ENCODE data around the gene C11orf98.
A peak's percentile ranks its signal among the peaks of the same experiment; 100 is the strongest.
"Not testable (repeated sequence)": the region's sequence is repeated elsewhere in the genome, so short reads cannot be mapped to it uniquely, and the experiment has no call there.

C11orf98 gene

DNA sequence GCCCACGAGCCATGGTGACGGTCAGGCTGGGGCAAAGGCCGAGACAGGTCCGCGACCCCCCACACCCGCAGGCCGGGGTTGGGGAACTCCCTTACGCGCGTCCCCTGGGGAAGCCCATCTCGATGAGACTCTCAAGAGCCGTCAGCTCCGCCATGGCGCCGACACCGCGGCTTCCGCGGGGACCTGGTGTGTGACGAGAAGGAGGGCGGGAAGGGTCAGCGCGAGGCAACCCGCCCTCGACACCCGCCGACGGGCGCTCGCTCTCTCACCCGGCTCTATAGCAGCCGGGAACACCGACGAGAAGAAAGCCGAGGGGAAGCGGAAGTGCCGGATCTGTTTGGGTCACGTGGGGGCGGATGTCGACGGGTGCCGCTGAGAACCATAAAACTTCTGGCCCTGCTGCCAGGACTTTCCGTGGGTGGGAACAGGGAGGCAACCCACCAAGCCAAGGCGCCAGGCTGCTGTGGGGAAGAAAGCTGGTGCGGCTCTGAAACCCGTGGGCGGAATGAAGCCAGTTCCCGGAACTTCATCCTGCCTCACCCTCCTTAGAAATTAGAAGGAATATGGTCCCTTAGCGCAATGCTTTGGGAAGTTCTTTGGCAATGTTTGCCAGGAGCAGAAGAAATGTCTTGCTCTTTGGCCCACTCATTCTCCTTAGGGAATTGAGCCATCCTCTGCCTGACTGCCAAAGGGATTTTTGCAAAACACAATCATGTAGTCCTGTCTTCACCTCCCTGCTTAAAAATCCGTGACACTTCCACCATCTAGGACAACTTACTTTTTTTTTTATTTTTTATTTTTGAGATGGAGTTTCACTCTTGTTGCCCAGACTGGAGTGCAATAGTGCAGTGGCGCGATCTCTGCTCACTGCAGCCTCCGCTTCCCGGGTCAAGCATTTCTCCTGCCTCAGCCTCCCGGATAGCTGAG is 14.0 kb upstream of the C11orf98 start, which contains the start of gene UBXN1:
UBXN1 (minus strand) TSS at position 304 of the 927 bp plus-strand sequence; CDS start at position 154, 150 bp downstream.
- TF ChIP-seq, protein P1, sequence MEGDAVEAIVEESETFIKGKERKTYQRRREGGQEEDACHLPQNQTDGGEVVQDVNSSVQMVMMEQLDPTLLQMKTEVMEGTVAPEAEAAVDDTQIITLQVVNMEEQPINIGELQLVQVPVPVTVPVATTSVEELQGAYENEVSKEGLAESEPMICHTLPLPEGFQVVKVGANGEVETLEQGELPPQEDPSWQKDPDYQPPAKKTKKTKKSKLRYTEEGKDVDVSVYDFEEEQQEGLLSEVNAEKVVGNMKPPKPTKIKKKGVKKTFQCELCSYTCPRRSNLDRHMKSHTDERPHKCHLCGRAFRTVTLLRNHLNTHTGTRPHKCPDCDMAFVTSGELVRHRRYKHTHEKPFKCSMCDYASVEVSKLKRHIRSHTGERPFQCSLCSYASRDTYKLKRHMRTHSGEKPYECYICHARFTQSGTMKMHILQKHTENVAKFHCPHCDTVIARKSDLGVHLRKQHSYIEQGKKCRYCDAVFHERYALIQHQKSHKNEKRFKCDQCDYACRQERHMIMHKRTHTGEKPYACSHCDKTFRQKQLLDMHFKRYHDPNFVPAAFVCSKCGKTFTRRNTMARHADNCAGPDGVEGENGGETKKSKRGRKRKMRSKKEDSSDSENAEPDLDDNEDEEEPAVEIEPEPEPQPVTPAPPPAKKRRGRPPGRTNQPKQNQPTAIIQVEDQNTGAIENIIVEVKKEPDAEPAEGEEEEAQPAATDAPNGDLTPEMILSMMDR (IDR thresholded peaks at IDR 0.05; ENCODE audit: unreplicated experiment in 3 of 3) = no peak
- Mint-ChIP-seq H3K9me3 (no peaks in the 10 kb centered on the region), H3K4me1 (peaks cover 30% of the 10 kb centered on the region), H3K27ac (peak within 1 kb of the TSS; percentile 98 to 99 (median 98)), H3K27me3 (ENCODE audit: low read depth) (no peaks in the 10 kb centered on the region), H3K4me3 (peak within 1 kb of the TSS; percentile 90 to 94 (median 92)), H3K36me3 (ENCODE audit: low read depth) (peaks cover 24% of the 10 kb centered on the region)

DNA sequence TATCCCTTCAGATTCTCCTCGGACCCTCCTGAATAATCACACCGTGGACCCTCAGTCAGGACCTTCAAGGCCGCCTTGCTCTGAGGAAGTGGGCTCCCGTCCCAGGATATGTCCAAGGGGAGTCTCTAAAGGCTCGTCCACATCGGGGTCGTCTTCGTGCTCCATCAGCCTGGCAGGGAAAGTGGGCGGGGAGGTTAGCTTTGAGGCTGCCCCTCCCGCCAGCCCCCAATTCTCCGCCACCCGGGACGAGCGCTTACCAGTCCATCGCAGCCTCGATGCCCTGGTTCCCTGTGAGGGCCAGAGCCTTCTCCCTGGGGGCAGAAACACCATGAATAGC is 13.4 kb upstream of the C11orf98 start:
- Mint-ChIP-seq H3K9me3 (no peaks in the 10 kb centered on the region), H3K4me3 (peak overlapping the region; percentile 90 to 94 (median 92)), H3K27ac (peak overlapping the region; percentile 98 to 99 (median 98)), H3K27me3 (ENCODE audit: low read depth) (no peaks in the 10 kb centered on the region), H3K36me3 (ENCODE audit: low read depth) (peaks cover 27% of the 10 kb centered on the region), H3K4me1 (peaks cover 30% of the 10 kb centered on the region)
- TF ChIP-seq, protein P1 (IDR thresholded peaks at IDR 0.05; ENCODE audit: unreplicated experiment in 3 of 3) = no peak

DNA sequence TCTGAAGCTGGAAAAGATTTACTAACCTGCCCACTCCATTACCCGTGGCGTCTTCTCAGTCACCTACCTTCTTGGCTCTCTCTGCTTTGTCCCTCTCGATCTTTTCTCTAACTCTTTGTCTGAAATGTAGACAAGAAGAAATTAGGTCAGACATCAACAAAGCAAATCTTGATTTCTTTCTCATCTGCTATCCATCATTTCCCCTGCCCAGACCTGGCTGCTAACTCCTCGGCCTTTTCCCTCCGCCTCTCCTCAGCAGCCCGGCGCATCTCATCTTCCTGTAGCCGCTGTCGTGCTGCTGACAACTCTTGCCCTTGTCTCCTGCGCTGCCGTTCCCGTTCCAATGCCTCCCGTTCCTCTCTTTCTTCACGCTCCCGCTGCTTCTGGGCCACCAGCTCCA is 12.7 kb upstream of the C11orf98 start:
- Mint-ChIP-seq H3K4me1 (peaks cover 30% of the 10 kb centered on the region), H3K36me3 (ENCODE audit: low read depth) (peaks cover 30% of the 10 kb centered on the region), H3K9me3 (no peaks in the 10 kb centered on the region), H3K27me3 (ENCODE audit: low read depth) (no peaks in the 10 kb centered on the region), H3K4me3 (peak overlapping the region; percentile 90 to 94 (median 92)), H3K27ac (peak overlapping the region in 2 of 3 experiments; percentile 9 to 32)
- TF ChIP-seq, protein P1 (IDR thresholded peaks at IDR 0.05; ENCODE audit: unreplicated experiment in 3 of 3) = no peak

DNA sequence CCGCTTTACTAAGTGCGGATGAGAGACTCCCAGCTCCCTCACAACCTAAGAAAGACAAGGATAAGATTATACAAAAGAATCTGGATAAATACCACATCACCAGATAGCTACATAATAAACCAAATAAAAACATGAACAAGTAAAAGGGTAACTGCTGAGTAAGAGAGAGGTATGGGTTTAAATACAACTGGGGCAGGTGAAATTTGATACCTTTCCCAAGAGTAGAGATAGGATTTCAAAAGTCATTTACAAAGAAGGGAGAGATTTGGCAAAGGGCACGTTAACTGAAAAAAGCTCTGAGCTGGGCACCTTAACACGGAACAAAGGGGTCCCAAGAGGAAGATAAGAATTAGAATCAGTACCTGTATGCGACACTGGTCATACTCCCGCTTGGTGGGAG is 12.1 kb upstream of the C11orf98 start:
- peaks cover 30% of the 10 kb centered on the region for H3K36me3 Mint-ChIP-seq (ENCODE audit: low read depth)
- TF ChIP-seq, protein P1 (IDR thresholded peaks at IDR 0.05; ENCODE audit: unreplicated experiment in 3 of 3) = no peak
- no peaks in the 10 kb centered on the region for H3K27me3 Mint-ChIP-seq (ENCODE audit: low read depth)
- H3K4me1 Mint-ChIP-seq = peaks cover 33% of the 10 kb centered on the region
- peak overlapping the region in 2 of 3 experiments; percentile 33 to 53 for H3K27ac Mint-ChIP-seq
- H3K9me3 Mint-ChIP-seq = no peaks in the 10 kb centered on the region
- peak overlapping the region; percentile 90 to 94 (median 92) for H3K4me3 Mint-ChIP-seq

DNA sequence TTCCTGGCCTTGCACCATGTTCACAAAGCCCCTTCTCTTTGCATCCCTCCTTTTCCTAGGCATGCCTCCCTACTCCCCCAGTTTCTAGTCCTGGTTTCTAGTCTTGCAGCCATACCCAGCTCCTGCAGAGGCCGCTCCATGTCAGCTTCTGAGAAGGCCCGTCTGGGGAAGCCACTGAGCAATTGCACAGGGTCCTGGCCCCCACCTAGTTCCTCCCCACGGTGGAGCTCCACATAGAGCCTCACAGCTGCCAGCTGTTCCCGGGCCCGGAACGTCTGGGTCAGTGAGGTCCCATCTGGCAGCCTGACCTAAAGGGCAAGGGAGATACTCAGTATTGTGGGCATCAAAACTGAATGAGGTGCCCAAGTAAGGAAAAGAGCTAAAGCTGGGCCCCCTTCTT is 11.7 kb upstream of the C11orf98 start:
- Mint-ChIP-seq H3K4me1 (peaks cover 37% of the 10 kb centered on the region), H3K27me3 (ENCODE audit: low read depth) (no peaks in the 10 kb centered on the region), H3K36me3 (ENCODE audit: low read depth) (peaks cover 30% of the 10 kb centered on the region), H3K9me3 (no peaks in the 10 kb centered on the region), H3K4me3 (peak overlapping the region; percentile 90 to 94 (median 92)), H3K27ac (peak overlapping the region in 2 of 3 experiments; percentile 33 to 53)
- TF ChIP-seq, protein P1 (IDR thresholded peaks at IDR 0.05; ENCODE audit: unreplicated experiment in 3 of 3) = no peak

DNA sequence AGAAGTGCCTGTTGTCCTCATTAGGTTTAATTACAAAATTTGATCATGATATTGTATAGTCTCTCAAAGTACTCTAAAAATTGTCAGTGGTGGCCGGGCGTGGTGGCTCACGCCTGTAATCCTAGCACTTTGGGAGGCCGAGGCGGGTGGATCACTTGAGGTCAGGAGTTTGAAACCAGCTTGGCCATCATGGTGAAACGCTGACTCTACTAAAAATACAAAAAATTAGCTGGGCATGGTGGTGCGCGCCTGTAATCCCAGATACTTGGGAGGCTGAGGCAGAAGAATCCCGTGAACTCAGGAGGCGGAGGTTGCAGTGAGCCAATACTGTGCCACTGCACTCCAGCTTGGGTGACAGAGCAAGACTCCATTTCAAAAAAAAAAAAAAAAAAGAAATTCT is 10.4 kb upstream of the C11orf98 start:
- H3K27ac Mint-ChIP-seq; H3K9me3 Mint-ChIP-seq; H3K27me3 Mint-ChIP-seq (ENCODE audit: low read depth): not testable (repeated sequence)
- H3K4me1 Mint-ChIP-seq = peaks cover 40% of the 10 kb centered on the region
- peak overlapping the region; percentile 20 to 71 (median 69) for H3K4me3 Mint-ChIP-seq
- peaks cover 34% of the 10 kb centered on the region for H3K36me3 Mint-ChIP-seq (ENCODE audit: low read depth)
